ENCODE results near the gene ZNF76.

Gene ZNF76

DNA sequence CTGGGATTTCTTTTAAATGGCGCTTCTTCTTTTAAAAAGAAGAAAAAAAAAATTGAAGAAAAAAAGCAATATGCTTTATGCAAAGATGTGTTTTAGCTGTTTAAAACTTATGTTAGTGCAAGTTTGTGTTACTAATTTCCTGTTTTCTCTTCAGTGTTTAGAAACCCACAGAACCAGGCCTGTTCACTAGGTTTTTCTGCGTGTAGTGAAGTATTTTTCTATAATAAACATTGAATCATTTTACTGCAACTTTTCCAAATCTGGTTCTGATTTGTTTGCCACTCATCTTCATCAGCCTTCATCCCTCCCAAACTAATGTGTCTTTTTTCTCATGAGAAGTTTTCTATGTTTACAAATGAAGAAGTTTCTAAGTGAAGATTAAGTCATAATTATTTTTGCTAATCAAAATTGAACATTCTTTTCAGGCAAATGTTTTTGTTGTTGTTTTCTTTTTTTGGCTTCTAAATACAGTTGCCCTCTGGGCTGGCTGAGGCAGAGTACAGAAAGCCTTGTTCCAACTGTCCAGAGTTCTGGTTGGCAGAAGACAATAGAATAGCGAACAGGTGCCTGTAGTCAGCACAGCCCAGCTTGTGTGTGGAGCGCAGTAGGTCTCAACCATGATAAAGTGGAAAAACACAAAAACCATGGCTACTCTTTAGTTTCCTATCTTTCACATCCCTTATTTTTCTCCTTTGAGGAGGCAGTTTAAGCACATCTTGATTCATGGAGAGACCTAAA lies 14.5 kb downstream of the ZNF76 start:
- no peak for DNase-seq

DNA sequence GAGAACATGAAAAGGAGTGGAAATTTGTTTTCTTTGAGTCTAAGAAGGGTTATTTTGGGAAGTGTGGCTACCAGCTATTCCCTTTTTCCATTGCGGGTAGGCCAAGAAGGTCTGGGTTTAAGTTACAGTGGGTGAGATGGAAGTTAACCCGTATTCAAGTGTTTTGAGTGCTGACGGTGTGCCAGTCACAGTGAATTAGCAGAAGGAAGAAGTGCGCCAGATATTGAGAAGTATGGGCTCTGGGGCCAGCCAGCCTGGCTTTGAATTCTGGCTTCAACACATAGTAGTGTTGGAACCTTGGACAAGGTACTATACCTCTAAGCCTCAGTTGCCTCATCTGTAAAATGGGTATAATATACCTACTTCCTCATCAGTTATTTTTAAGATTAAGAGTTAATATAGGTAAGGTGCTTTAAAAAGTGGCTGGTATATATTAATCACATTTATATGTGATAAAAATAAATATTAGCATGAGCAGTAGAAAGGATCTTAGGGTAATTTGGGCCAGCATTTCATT lies 16.3 kb downstream of the ZNF76 start:
- no peak for DNase-seq

DNA sequence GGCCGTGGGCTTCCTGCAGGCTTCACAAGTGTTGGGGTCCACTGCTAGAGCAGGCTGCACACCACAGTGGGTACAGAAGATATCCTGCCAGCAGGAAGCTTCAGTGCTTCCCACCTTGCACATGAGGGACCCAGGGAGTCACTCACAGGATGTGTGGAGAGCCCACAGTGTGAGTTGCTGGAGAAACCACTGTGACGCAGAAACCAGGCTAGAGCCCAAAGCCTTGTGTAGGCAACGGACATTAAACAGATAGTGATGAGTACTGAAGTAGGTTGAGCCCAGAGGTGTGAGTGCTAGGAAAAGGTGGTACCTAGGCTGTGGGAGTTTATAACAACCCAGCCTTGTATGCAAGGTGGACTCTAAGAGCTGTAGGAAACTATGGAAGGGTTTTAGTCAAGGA lies 19.2 kb downstream of the ZNF76 start:
- DNase-seq = no peak

DNA sequence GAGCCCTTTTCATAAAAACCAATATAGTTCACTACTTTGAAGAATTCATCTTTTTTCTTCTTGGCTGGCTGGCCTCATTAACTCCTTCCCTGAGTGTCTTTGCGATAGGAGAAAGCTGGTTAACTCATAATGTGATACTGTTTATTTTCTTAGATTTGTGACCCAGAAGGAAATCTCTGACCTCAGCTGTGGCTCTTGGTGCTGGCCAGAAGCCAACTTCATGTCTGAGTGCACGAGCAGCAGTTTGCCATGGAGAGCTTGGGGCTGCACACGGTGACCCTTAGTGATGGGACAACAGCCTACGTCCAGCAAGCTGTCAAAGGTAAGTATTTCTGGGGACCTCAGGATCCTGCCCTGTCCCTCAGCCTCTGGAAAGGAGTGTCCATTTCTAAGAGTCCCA lies 21.4 kb downstream of the ZNF76 start:
- no peak for DNase-seq

DNA sequence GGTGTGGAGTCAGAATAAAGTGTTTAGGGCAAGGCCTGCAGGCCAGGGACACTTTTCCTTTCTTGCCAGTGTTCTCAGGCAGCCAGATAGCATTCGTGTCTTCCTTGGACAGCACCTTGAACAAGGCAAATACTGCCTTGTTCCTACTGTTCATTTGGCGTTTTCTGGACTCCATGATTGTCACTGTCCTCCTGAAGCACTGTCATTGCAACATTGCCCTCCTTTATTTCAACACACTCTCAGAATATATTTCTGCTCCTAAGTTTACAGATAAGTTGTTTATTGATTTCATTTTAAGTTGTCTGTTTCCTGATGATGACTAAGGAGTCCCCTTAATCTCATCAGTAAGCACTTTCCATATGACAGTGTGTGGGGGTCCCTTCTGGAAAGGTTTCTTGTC lies 22.9 kb downstream of the ZNF76 start:
- no peak for DNase-seq

DNA sequence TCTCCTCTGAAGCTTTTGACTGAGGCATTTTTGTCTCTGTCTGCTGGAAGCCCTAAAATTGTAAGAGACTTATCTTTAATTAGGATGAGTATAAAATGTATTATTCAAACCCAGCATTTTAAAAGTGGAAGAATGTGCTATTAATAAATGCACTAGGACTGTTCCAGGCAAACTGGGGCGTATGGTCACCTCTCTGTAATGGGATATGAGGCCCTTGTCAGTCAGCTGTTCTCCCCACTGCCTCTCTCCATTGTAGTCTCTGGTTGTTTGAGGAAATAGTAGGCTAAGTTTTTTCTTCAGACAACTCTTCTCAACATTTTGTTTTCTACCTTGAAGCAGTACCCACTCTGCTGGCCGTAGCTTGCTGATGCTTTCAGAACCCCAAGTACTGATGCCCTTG lies 23.8 kb downstream of the ZNF76 start:
- DNase-seq = no peak

DNA sequence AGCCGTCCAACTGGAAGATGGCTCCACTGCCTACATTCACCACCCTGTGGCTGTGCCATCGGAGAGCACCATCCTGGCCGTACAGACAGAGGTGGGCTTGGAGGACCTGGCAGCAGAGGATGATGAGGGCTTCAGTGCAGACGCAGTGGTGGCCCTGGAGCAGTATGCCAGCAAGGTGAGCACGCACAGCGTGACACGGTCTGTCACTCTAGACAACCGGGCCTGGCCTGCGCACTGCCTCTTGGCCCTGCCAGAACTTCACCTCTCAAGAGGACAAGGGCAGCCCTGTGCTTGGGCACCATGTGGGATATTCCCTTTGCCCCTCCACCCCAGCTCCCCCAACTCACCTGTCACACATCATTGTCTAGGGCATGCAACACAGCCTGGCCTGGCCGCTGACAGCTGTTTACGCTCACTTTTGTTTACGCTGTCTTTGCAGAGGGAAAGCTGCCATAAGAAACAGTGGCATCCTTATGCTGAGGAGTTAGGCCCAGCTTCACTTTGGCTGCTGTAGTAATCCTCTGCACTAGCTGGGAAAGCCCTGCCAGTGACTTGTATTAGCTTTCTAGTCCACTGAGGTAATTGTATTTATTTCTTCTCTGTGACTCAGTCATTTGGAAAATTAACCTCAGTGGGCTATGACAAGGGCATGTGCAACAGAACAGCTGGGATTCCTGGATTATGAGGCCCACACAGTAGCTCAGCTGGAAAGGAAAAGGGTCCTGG lies 28.3 kb downstream of the ZNF76 start:
- DNase-seq = no peak

DNA sequence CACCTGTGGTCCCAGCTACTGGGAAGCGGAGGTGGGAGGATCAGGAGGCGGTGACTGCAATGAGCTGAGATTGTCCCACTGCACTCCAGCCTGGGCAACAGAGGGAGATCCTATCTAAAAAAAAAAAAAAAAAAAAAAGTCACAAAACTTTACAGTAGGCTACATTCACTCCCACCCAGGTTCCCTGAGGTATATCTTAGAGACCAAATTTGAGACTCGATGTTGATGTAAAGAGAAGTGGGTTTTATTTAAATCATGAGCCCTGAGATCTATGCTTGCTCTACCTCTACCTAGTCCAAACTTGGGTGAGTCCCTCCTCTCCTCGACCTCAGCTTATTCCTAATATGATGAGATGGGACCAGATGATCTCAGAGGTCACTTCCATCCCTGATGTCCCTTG lies 29.3 kb downstream of the ZNF76 start:
- DNase-seq = no peak

DNA sequence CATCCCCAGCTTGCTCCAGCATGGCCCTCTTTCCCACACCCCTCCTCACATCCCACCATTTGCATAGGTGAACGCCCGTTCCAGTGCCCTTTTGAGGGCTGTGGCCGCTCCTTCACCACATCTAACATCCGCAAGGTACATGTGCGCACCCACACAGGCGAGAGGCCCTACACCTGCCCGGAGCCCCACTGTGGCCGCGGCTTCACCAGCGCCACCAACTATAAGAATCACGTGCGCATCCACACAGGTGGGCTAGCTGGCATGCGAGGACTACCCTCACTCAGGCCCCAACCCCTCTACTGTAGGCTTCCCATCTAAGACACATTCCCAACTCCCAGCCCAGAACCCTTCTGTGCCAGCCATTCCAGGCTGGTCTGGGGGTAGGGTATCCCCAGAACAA lies 32.0 kb downstream of the ZNF76 start:
- DNase-seq = no peak

DNA sequence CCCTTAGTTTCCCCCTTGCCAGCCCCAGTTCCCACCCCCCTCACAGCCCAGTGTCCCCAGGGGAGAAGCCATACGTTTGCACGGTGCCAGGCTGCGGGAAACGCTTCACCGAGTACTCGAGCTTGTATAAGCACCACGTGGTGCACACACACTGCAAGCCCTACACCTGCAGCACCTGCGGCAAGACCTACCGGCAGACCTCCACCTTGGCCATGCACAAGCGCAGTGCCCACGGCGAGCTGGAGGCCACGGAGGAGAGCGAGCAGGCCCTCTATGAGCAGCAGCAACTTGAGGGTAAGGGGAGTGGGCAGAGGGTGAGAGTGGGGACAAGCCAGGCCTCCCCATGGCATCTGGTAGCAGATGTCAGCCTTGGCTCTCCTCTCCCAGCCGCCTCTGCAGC lies 33.0 kb downstream of the ZNF76 start:
- DNase-seq = no peak

DNA sequence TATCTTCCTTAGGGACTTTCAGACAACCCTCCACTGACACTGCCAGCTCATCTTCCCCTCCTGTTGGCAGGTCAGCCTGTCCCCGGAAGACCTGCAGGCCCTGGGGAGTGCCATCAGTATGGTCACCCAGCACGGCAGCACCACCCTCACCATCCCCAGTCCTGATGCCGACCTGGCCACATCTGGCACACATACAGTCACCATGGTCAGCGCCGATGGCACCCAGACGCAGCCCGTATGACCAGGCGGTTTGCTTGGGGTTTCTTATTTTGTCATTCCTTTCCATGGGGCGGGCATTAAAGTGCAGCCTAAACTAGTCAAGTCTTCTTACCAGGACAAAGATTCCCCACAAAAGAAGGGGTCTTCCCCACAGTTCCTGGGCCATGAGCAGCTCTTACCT lies 34.1 kb downstream of the ZNF76 start:
- no peak for DNase-seq

DNA sequence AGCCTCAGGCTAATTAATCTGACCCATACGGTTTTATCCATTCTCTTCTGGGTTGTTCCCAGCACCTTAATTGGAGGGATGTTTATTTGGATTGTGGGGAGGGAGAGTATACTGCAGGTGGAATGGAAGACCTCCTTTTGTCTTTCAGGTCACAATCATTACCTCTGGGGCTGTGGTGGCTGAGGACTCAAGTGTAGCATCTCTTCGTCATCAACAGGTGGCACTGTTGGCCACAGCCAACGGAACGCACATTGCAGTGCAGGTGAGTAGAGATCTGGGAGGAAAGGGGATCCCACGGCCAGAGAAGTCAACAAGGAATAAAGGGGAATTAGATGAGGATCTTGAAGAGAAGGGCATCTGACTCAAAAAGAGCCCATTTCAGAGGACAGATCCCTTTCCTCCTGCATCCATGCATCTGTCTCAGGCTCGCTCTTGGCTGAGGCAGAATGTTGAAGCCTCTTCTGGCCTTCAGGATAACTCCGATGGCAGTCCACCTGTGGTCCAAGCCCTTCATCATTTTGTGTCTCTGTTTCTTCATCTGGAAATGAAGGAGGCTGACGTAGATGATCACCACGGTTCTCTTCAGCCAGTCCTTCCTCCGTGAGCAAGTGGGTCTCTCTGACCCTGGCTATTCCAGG lies 34.9 kb downstream of the ZNF76 start:
- peak; percentile 59 for DNase-seq

DNA sequence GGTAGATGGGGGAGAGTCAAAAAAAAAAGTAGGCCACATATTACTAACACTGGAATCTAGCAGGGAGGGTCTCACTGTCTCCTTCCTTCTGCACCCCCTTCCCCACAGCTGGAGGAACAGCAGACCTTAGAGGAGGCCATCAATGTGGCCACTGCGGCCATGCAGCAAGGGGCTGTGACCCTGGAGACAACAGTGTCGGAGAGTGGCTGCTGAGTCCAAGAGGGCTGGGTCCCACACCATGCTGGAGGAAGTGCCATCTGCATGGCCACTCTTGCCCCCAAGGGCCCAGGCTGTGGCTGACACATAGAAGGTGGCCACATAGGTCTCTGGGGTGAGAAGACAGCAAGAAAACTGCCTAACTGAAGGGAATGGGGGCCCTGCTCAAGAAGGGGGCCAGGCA lies 35.5 kb downstream of the ZNF76 start:
- no peak for DNase-seq

DNA sequence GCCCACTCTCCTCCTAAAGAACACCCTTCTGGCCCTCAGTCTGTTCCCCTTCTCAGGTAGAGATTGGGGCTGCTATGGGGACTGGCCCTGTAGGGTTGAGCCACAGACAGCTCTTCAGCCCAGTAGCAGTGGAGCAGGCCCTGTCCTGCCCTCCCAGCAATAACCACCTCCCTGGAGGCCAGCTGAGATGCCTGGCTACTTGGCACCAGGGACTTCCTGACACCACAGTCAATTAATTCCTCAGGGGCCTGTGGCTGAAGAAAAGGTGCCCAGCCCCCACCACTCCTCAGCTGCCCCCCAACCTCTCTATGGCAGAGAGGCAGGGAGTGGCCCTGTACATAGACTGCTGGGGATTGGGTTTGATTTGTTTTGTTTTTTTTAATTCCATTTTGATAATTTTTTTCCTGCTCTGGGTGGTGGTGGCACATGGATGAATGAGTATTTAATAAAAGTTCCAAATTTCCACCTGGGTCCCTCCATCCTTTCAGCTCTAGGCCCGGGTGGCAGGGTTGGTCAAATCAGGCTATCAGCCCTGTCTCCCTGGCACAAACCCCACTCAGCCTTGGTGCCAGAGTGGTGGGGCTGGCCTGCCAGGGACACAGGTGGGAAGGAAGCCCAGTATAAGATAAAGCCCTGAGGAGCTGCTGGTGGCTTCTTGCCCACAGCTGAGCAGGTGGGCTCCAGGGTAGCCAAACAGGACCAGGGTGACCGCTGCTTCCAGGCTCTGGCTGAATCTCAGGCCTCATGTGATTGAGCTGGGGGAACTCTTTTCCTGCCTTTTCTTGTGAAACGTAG lies 36.2 kb downstream of the ZNF76 start:
- DNase-seq = no peak

DNA sequence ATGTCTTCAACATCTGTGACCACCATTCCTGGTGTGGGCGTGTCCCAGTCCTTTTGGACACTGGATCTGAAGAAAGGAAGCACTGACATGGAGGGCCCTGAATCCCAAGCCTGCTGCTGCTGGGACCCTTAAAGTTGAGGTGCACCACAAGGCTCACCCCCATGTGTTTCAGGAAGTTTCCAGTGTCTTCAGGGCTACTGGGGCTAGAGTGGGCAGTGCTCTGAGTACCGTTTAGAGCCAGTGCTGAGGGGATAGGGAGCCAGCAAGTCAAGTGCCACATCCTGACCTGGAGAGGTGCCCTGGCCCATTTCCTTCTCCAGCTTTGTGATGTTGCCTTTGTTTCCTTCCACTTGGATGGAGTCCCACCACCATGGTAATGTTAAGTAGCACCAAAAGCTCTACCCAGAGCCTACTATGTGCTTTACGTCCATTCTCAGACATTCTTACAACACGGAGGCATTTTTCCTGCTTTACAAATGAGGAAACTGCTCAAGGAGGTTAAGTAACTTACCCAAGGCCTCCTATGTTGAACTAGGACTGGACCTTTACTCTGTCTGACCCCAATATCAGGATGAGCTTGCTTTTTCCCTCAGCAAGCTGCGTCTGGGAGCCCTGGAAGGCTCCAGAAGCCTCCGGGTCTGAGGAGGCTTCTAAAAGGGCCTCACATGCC lies 37.5 kb downstream of the ZNF76 start:
- no peak for DNase-seq

DNA sequence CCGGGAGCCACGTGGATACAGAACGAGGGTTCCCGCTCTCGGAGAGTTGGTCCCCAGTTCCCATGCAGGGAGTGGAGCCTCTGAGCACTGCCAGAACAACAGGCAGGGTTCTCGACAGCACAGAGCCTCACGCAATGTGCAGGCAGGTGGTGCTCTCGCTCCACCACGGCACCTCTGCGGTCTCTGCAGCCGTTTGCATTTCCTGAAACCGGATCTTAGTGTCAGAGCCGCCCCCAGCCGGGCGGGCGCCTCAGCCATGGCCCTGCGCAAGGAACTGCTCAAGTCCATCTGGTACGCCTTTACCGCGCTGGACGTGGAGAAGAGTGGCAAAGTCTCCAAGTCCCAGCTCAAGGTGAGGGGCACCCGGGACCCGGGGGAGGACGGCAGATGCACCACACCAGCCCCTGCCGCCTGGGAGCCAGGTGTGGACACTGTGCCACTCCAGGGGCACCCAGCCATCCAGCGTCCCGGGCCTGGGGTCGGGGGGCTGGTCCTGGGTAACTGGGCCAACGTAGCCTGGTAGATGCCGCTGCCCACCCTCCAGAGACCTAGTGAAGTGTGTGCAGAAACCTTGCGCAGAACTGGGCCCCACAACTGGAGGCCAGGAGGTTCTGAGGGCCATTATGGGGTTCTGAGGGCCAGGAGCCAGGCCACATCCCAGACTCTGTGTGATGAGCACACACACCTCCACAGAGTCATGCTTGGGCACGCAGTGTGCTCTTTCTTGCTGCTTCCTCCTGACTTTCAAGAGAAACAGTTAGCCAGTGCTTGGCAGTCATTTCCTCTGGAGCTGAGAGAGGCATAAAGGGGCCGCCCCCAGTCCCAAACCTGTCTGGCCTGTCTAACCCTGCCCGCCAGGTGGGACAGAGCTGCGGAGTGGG lies 38.3 kb downstream of the ZNF76 start, which contains the start of gene DEF6:
Gene DEF6 (plus strand): TSS at position 218 of the 881 bp plus-strand sequence. CDS start 39 bp downstream, at position 257.
- peak; percentile 92 for DNase-seq

DNA sequence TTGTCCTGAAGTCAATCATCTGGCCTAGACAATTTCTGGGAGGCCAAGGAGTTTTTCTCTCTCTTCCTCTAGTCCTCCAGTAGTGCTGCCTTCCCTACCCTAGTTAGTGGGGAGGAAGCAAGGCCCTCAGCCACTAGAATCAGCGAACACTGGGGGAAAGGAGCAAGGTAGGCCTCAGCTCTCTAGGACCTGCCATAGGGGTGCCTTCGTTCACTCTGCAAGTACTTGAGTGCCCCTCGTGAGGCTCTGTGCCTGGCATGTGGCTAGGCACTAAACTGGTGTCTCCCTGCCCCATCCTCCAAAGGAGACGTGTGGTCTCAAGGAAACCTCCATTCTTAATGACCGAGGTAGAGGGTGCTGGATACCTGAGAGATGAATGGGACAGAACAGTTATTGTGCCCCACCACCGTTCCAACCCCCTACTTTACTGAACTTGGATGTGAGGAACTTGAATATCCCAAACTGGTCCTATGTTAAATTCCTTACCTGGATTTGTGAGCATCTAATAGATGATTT lies 39.1 kb downstream of the ZNF76 start:
- peak; percentile 21 for DNase-seq

DNA sequence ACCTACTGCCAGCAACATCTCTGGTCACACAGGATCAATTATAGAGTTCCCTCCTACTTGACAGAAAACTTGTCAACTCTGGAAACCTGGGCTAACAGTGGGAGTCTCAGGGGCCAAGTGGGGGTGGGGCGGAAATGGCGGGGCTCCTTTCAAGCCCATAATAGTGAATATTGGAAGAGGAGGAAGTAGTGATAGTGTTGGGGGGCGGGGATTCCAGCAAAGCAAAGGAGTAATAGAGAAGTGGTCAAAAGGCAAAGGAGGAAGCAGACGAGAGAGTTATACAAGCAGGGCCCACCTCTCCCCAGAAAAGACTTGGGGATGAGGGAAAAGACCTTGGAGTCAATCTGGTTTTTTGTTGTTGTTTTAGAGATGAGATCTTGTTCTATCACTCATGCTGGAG lies 40.1 kb downstream of the ZNF76 start:
- peak; percentile 54 for DNase-seq

DNA sequence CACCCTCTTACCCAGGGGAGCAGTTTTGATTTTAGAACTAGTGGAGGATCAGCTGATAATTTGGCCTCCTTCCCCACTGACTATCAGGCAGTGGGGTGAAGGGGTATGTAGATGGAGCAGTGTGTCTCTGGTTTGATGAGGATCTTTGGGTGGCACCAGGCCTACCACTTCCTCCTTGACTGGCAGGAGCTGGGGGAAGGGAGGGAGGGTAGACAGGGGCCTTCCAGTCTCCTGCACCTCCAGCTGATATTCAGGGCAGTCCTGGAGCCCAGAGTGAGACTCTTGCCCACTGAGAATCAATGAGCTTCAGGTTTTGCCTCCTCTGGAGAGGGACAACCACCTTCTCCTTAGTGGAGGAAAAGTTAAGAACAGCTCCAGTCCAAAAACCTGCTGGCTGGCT lies 41.3 kb downstream of the ZNF76 start:
- DNase-seq = peak; percentile 39

DNA sequence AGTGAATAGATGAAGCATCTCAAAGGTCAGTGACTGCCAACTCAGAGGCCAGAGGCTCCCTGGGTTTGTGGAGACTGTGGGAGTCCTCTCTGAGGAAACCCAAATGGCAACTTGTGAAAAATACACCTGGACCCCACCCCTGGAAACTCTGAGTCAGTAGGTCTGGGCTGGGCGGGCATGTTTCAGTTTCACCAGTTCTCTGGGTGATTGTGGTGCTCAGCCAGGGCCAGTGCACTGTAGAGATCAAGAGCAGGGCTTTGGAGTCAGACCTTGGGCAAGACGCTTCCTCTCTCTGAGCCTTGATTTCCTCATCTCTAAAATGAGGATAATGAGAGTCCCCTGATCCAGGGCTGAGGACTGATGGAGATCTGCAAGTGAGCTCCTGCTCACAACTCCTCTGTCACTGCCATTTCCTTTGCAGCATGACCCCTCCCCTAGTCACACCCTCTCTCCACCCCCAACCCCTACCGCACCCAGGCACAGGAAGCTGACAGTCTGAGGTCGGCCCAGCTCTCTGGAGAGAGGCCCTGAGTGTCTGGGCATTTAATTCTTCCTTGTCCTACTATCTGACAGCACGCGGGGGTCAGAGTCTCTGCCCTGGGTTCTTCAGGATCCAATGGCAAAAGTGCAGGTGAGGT lies 43.2 kb downstream of the ZNF76 start:
- peak; percentile 92 for DNase-seq

DNA sequence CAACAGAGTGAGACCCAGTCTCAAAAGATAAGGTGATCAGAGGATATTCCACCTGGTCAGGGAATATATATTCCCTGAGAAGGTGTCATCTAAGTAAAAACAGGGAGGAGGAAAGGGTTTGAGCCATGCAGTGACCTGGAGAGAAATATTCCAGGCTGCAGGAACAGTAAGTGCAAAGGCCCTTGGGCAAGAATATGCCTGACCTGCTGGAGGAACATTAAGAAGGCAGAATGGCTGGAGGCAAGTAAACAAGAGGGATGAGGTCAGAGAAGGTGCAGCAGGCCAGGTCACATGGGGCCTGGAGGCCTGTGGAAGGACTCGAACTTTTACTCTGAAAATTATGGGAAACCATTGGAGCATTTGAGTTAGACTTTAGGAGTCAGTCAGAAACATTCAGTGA lies 44.8 kb downstream of the ZNF76 start:
- no peak for DNase-seq

Data from stimulated activated CD4-positive, alpha-beta T cell treated with anti-CD3 and anti-CD28 coated beads, Interleukin-15, amount 100 ng/mL, for 24 hours (primary cell).